NB4 (cell line): Measurements from ENCODE around the gene ZBTB34.
"Not testable (repeated sequence)": the region's sequence is repeated elsewhere in the genome, so short reads cannot be mapped to it uniquely, and the experiment has no call there.

Source experiments
- DNase-seq: peaks from one replicate; pipeline ENCODE4 v3.0.0; 2010; ENCODE audit warnings: low read depth
- H3K4me3 ChIP-seq: one replicate; pipeline ENCODE4 v1.5.1; 2011; ENCODE audit warnings: mild to moderate bottlenecking, low read depth, low read length, moderate library complexity
- MAX ChIP-seq: IDR thresholded peaks from 2 replicates; pipeline ENCODE4 v1.6.1; 2011; ENCODE audit warnings: low read depth, low read length
- MYC ChIP-seq: IDR thresholded peaks from 2 replicates; pipeline ENCODE4 v1.6.1; 2011; ENCODE audit warnings: low read depth, low read length
- POLR2A ChIP-seq: IDR thresholded peaks from 2 replicates; pipeline ENCODE4 v1.6.1; 2011; ENCODE audit warnings: mild to moderate bottlenecking; ENCODE audit not compliant: insufficient read length; ENCODE audit errors: extremely low read depth
- TF ChIP-seq, protein P1 (sequence below): IDR thresholded peaks from one replicate; pipeline ENCODE4 v1.5.1; 2012; ENCODE audit warnings: low read depth, low read length

ZBTB34 gene

DNA sequence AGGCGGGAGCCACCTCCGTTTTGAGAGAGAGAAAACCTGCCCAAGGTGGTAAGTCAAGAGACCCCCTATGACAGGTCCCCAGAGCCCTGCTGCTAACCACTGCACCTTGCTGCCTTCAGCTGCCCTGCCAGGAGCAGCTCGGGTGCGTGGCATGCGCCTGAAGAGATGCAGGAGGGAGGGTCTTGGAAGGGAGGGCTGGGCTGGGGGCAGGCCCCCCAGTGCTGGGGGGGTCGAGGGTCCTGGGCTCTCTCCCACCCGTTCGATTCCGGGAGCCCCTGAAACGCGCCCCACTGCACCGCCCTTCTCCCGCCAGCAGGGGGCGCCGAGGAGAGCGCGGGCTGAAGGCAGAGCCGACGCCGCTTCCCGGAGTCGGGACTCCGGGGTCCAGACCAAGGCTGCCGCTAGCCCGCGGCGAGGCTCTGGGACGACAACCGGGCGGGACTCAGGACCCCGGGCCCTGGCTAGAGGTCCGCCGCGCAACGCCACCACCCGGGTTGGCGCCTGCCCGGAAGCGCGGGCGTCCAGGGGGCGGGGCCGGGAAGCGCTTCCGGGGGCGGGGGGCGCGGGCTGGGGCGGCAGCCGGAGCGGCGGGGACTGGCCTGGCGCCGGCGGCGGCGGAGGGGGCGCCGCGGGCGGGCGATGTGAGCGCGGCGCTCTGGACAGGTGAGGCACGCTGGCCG is at the start of gene ZBTB34:
ZBTB34 (plus strand) TSS at position 563 of the 680 bp plus-strand sequence. CDS start 18,761 bp downstream, outside the sequence.
- peak within 1 kb of the TSS; percentile 75 for H3K4me3 ChIP-seq
- TF ChIP-seq POLR2A (peak; percentile 59), MYC (no peak), MAX (no peak)
- TF ChIP-seq, protein P1, sequence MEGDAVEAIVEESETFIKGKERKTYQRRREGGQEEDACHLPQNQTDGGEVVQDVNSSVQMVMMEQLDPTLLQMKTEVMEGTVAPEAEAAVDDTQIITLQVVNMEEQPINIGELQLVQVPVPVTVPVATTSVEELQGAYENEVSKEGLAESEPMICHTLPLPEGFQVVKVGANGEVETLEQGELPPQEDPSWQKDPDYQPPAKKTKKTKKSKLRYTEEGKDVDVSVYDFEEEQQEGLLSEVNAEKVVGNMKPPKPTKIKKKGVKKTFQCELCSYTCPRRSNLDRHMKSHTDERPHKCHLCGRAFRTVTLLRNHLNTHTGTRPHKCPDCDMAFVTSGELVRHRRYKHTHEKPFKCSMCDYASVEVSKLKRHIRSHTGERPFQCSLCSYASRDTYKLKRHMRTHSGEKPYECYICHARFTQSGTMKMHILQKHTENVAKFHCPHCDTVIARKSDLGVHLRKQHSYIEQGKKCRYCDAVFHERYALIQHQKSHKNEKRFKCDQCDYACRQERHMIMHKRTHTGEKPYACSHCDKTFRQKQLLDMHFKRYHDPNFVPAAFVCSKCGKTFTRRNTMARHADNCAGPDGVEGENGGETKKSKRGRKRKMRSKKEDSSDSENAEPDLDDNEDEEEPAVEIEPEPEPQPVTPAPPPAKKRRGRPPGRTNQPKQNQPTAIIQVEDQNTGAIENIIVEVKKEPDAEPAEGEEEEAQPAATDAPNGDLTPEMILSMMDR = peak; percentile 84
- peak; percentile 75 for DNase-seq

- no peak overlapping the region for H3K4me3 ChIP-seq
- no peak for DNase-seq
- TF ChIP-seq, protein P1 = no peak
- TF ChIP-seq POLR2A (no peak), MAX (no peak), MYC (no peak)
Measured at GRCh38 chr9:126813072-126813471, 47.4 kb upstream of the ZBTB34 start.

DNA sequence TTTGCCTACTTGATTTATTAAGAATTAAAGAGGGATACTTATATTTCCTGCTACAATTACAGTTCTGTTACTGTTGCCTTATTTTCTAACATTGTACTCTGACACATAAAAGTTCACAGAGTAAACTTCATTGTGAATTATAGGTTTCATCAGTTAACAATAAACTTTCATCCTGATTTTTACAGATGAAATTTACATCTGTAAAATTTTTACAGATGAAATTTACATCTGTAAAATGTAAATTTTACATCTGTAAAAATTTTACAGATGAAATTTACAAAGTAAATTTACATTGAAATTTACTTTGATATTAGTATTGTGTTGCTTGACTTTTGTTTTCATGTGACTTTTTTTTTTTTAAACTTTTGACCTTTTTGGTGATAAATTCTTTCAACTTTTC is 46.3 kb upstream of the ZBTB34 start:
- no peak overlapping the region for H3K4me3 ChIP-seq
- TF ChIP-seq, protein P1 = no peak
- TF ChIP-seq MYC (no peak), MAX (no peak), POLR2A (no peak)
- no peak for DNase-seq

DNA sequence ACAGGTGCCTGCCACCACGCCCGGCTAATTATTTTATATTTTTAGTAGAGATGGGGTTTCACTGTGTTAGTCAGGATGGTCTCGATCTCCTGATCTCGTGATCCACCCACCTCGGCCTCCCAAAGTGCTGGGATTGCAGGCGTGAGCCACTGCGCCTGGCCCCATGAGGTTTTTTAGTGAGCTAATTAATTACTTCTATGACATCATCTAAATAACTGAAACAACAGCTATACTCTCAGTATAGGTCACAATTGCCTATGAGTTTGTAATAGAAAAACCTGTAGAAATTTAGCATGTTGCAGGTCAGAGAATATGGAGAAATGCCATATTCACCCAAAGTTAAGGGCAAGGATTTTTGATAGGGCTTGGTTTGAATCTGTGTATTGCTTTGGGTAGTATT is 42.8 kb upstream of the ZBTB34 start:
- not testable (repeated sequence) for DNase-seq, H3K4me3 ChIP-seq

GRCh38 chr9:126818482-126818881 is 42.0 kb upstream of the ZBTB34 start:
- no peak overlapping the region for H3K4me3 ChIP-seq
- DNase-seq = no peak
- TF ChIP-seq, protein P1 = no peak
- TF ChIP-seq POLR2A (no peak), MYC (no peak)

- TF ChIP-seq MAX (no peak), POLR2A (no peak), MYC (no peak)
- TF ChIP-seq, protein P1 = no peak
- no peak overlapping the region for H3K4me3 ChIP-seq
Measured at GRCh38 chr9:126819482-126819881, 41.0 kb upstream of the ZBTB34 start.

More at GRCh38 chr9:126819482-126819881, 41.0 kb upstream of the ZBTB34 start:
- no peak for DNase-seq
